Measurements from ENCODE around the gene RAPGEF3.
A peak's percentile ranks its signal among the peaks of the same experiment; 100 is the strongest.

The RAPGEF3 gene

GRCh38 chr12:47705566-47706425 lies 52.9 kb downstream of the RAPGEF3 start, which contains the start of gene RPAP3:
TSS of gene RPAP3 (minus strand) at chr12:47706030. CDS start at chr12:47702840, 3,190 bp downstream.
- TF ChIP-seq CTCF (IDR thresholded peaks at IDR 0.05; ENCODE audit: low read depth, low read length), result peak; percentile 62
- Histone ChIP-seq H3K27ac (peak within 1 kb of the TSS; percentile 85), H3K4me3 (ENCODE audit: low read depth, low read length) (peak within 1 kb of the TSS; percentile 73)

GRCh38 chr12:47705229-47705565 lies 53.5 kb downstream of the RAPGEF3 start:
- peak overlapping the region; percentile 85 for H3K27ac ChIP-seq
- no peak for DNase-seq
- TF ChIP-seq CTCF (IDR thresholded peaks at IDR 0.05; ENCODE audit: low read depth, low read length), result no peak

More at GRCh38 chr12:47705566-47706425, 52.9 kb downstream of the RAPGEF3 start, which contains the start of gene RPAP3:
- Histone ChIP-seq H3K36me3 (peaks cover 12% of the 10 kb centered on the region), H3K27me3 (ENCODE audit: insufficient read depth, low read depth, severe bottlenecking) (no peaks in the 10 kb centered on the region), H3K9me3 (ENCODE audit: severe bottlenecking) (no peaks in the 10 kb centered on the region)
- peak; percentile 96 for DNase-seq

GRCh38 chr12:47704719-47705118 lies 54.0 kb downstream of the RAPGEF3 start:
- Histone ChIP-seq H3K9me3 (ENCODE audit: severe bottlenecking) (no peaks in the 10 kb centered on the region), H3K27me3 (ENCODE audit: insufficient read depth, low read depth, severe bottlenecking) (no peaks in the 10 kb centered on the region), H3K4me3 (ENCODE audit: low read depth, low read length) (no peak overlapping the region; the same call in none of the 2 replicates), H3K36me3 (peaks cover 21% of the 10 kb centered on the region), H3K27ac (no peak overlapping the region)
- no peak for TF ChIP-seq CTCF (IDR thresholded peaks at IDR 0.05; ENCODE audit: low read depth, low read length)
- no peak for DNase-seq

More at GRCh38 chr12:47705229-47705565, 53.5 kb downstream of the RAPGEF3 start:
- H3K9me3 ChIP-seq (ENCODE audit: severe bottlenecking), result no peaks in the 10 kb centered on the region
- H3K36me3 ChIP-seq, result peaks cover 18% of the 10 kb centered on the region
- no peaks in the 10 kb centered on the region for H3K27me3 ChIP-seq (ENCODE audit: insufficient read depth, low read depth, severe bottlenecking)
- peak overlapping the region; percentile 73 for H3K4me3 ChIP-seq (ENCODE audit: low read depth, low read length)

GRCh38 chr12:47700263-47700662 lies 58.4 kb downstream of the RAPGEF3 start:
- Histone ChIP-seq H3K4me3 (ENCODE audit: low read depth, low read length) (no peak overlapping the region), H3K36me3 (peaks cover 36% of the 10 kb centered on the region), H3K27ac (no peak overlapping the region), H3K9me3 (ENCODE audit: severe bottlenecking) (no peaks in the 10 kb centered on the region), H3K27me3 (ENCODE audit: insufficient read depth, low read depth, severe bottlenecking) (no peaks in the 10 kb centered on the region)
- TF ChIP-seq CTCF (IDR thresholded peaks at IDR 0.05; ENCODE audit: low read depth, low read length), result no peak
- no peak for DNase-seq

GRCh38 chr12:47698631-47699030 lies 60.0 kb downstream of the RAPGEF3 start:
- no peak for DNase-seq
- Histone ChIP-seq H3K9me3 (ENCODE audit: severe bottlenecking) (no peaks in the 10 kb centered on the region), H3K4me3 (ENCODE audit: low read depth, low read length) (no peak overlapping the region), H3K27ac (no peak overlapping the region), H3K36me3 (peaks cover 47% of the 10 kb centered on the region), H3K27me3 (ENCODE audit: insufficient read depth, low read depth, severe bottlenecking) (no peaks in the 10 kb centered on the region)
- no peak for TF ChIP-seq CTCF (IDR thresholded peaks at IDR 0.05; ENCODE audit: low read depth, low read length)
